Heart left ventricle (tissue), 13 donors: ENCODE data around the gene RAB36.

Experiments
- POLR2A ChIP-seq, 2 donors: fragments of 450-650 bp; IDR thresholded peaks; one replicate each; pipeline ENCODE4 v1.6.1; 2017; ENCODE audit warnings: antibody characterized with exemption in 2 of 2, mild to moderate bottlenecking in 2 of 2, moderate library complexity in 2 of 2
- TF ChIP-seq, protein P1 (sequence below), 12 donors: fragments of 200-600 bp; sonication (generic) in 4 of 12; IDR thresholded peaks; one replicate each; pipeline versions ENCODE4 v1.5.0 to v1.8.0; 2018 to 2022; ENCODE audit warnings: antibody characterized with exemption in 12 of 12, mild to moderate bottlenecking in 5 of 12
- donor health status: ischemic (EF 13 %, LVEDD 7.1; RV severe dilation, severe dysfunction).
- donor health status: DM: no; HTN: yes; CAD: no.
- donor health status: DM: no; HTN: no; CAD: no.
- donor health status: ischemic (EF 25% LVEDD 6.9; RV normal size, moderate dysfunction).
- donor health status: ischemic (EF 25% LVEDD 5.7; RV mildly dilated, moderate dysfunction).
- donor health status: ischemic (EF 35%, LVEDD 5.7; RV mildly dilated, moderate dysfunction).
- donor health status: nonischemic (EF 11% LVEDD 7.7; RV severe dilation, severe dysfunction).
- donor health status: DM: yes; HTN: yes; CAD: no.
- donor health status: PGD.
- donor health status: ischemic (EF 29% LVEDD 5.4; RV normal size, mild dysfunction).
- donor health status: nonischemic (EF 23%, LVEDD 6.1; RV moderate dilation, normal function).

DNA sequence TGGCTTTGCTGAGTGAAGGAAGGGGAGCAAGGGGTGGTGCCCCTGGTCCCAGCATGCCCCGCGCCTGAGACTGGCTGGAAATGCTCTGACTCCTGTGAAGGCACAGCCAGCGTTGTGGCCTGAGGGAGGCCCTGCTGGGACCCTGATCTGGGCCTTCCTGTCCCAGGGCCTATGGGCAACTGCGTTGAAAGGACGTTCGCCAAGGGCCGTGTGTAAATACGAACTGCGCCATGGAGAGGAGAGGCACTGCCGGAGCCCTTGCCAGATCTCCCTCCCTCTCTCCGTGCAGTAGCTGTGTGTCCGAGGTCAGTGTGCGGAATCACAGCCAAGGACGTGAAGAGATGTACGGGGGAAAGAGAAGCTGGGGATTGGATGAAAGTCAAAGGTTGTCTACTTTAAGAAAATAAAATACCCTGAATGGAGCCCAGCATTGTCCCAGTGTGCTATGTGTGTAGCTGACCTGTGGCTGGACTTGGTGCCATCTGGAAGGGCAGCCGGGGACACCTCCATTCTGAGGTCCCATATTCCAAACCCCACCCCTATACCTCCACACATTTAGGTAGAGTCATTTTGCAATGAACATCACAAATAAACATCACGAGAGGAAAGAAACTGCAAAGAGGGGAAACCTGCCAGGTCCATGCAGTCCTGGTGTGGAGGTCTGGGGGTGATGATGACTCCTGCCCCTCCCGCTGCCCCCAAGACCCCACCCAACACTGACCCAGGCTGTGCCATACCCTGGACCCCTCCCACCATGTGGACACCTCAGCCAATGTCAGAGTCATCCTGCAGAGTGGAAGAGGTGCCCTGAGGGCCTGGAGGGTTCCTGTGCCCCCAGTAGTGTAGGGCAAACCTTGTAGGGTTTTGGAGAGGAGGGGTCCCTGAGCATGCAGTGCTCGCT, 20.4 kb upstream of the RAB36 start:
- TF ChIP-seq POLR2A (IDR thresholded peaks at IDR 0.05): no peak
- TF ChIP-seq, protein P1, sequence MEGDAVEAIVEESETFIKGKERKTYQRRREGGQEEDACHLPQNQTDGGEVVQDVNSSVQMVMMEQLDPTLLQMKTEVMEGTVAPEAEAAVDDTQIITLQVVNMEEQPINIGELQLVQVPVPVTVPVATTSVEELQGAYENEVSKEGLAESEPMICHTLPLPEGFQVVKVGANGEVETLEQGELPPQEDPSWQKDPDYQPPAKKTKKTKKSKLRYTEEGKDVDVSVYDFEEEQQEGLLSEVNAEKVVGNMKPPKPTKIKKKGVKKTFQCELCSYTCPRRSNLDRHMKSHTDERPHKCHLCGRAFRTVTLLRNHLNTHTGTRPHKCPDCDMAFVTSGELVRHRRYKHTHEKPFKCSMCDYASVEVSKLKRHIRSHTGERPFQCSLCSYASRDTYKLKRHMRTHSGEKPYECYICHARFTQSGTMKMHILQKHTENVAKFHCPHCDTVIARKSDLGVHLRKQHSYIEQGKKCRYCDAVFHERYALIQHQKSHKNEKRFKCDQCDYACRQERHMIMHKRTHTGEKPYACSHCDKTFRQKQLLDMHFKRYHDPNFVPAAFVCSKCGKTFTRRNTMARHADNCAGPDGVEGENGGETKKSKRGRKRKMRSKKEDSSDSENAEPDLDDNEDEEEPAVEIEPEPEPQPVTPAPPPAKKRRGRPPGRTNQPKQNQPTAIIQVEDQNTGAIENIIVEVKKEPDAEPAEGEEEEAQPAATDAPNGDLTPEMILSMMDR (IDR thresholded peaks at IDR 0.05): no peak
